Ascending aorta (tissue), 2 donors: ENCODE data around the gene CDIPT. TPM values are rescaled to one million over a fixed set of nuclear protein-coding genes. Genes with fewer than 3 reads are reported as not detected.
"Not testable (repeated sequence)": the region's sequence is repeated elsewhere in the genome, so short reads cannot be mapped to it uniquely, and the experiment has no call there.

Experiments used
- DNase-seq, 2 donors: peaks; one replicate each; pipeline ENCODE4 v3.0.0-alpha.2; 2019; ENCODE audit warnings: low spot score in 2 of 2
- H3K27ac ChIP-seq, 2 donors: fragments of 200-600 bp; sonication (generic); one replicate each; pipeline ENCODE4 v1.5.1; 2016 to 2017; ENCODE audit warnings: mild to moderate bottlenecking in 1 of 2
- H3K27me3 ChIP-seq: fragments of 200-600 bp; sonication (generic); one replicate; pipeline ENCODE4 v1.5.1; 2017
- H3K36me3 ChIP-seq, 2 donors: fragments of 200-600 bp; sonication (generic); one replicate each; pipeline ENCODE4 v1.5.1; 2016
- H3K4me1 ChIP-seq, 2 donors: fragments of 200-600 bp; sonication (generic); one replicate each; pipeline ENCODE4 v1.5.1; 2016 to 2017; ENCODE audit warnings: mild to moderate bottlenecking in 1 of 2
- H3K4me3 ChIP-seq, 2 donors: fragments of 200-600 bp; sonication (generic); one replicate each; pipeline ENCODE4 v1.5.1; 2016 to 2017; ENCODE audit warnings: mild to moderate bottlenecking in 1 of 2
- H3K9me3 ChIP-seq, 2 donors: fragments of 200-600 bp; sonication (generic); one replicate each; pipeline ENCODE4 v1.5.1; 2016
- CTCF ChIP-seq, 3 experiments: fragments of 200-600 bp in 2 of 3; fragments of 450-650 bp in 1 of 3; sonication (generic) in 2 of 3; IDR thresholded peaks; one replicate each; pipeline ENCODE4 v1.5.1; 2016 to 2019; ENCODE audit warnings: antibody characterized with exemption in 3 of 3, mild to moderate bottlenecking in 1 of 3, moderate library complexity in 1 of 3
- intact Hi-C: fragments of 100-400 bp; cut with DNase I; formaldehyde crosslinking; loops from one replicate; pipeline ENCODE4 v1.15.1; 2023
- total RNA-seq: library from RNA; depleted of rRNA; stranded (reverse); fragments of >200 nt; gene quantifications from one replicate; pipeline ENCODE4 v1.1.0, GENCODE V29; 2016

Gene CDIPT, protein sequence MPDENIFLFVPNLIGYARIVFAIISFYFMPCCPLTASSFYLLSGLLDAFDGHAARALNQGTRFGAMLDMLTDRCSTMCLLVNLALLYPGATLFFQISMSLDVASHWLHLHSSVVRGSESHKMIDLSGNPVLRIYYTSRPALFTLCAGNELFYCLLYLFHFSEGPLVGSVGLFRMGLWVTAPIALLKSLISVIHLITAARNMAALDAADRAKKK
- total RNA-seq: 174 TPM

- intact Hi-C loops: loop anchor here (1.0 to 5.0 kb wide), 7 partner anchors 37 to 158 kb away; partner anchors contain the start of genes ASPHD1, KCTD13, KIF22 and MVP
- H3K27ac ChIP-seq: peak within 1 kb of the TSS; percentile 85 to 93
- DNase-seq: peak; percentile 79 to 97
- H3K27me3 ChIP-seq: no peaks in the 10 kb centered on the region
- H3K4me3 ChIP-seq: peak within 1 kb of the TSS; percentile 72 to 99
- peak; percentile 57 to 66 (median 59) for TF ChIP-seq CTCF (IDR thresholded peaks at IDR 0.05)
- H3K9me3 ChIP-seq: no peaks in the 10 kb centered on the region
- peaks cover 12 to 25% of the 10 kb centered on the region in 2 donors for H3K36me3 ChIP-seq
- peaks cover 4 to 25% of the 10 kb centered on the region in 2 donors for H3K4me1 ChIP-seq
These were observed at the start of gene CDIPT for GRCh38 chr16:29862884-29863668. CDIPT (minus strand) TSS chr16:29863226; CDS start chr16:29862857, 369 bp downstream.

DNA sequence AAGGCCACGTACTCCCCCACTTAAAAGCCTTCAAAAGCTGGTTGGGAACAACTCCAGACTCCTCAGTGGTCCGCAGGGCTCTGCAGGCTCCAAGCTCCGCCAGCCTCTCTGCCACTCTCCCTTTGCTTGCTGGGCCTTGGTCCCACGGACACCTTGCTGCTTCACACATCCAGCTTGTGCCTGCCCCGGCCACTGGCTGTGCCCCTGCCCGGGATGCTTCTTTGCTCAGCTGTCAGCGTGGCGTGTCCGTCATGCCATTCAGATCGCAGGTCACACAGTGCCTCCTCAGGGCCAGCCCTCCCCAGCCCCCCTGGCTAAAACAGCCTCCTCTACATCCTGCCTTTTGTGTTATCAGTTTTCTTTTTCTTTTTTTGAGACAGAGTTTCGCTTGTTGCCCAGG, 49.1 kb upstream of the CDIPT start:
- TF ChIP-seq CTCF (IDR thresholded peaks at IDR 0.05): no peak
- H3K27ac ChIP-seq: no peak overlapping the region
- peaks cover 0 to 16% of the 10 kb centered on the region in 2 donors for H3K36me3 ChIP-seq
- no peak overlapping the region for H3K4me3 ChIP-seq
- intact Hi-C loops: no loop called here
- no peak for DNase-seq
- no peaks in the 10 kb centered on the region for H3K4me1 ChIP-seq
- H3K27me3 ChIP-seq: no peaks in the 10 kb centered on the region
- H3K9me3 ChIP-seq: no peaks in the 10 kb centered on the region

DNA sequence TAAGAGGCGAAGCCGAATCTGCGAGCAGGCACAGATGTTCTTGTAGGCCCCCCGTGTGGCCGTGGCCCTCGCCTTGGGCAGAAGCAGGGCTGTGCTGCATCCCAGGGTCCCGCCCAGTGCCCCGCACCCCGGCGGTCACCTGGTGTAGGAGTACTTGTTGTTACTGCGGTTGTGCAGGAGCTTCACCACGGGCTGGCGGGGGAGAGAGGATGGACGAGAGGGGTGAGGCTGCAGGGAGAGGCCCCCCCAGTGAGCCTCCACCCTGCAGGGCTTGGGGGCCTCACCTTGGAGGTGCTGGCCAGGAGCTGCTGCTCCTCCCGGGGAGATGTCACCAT, 48.6 kb upstream of the CDIPT start:
- no peaks in the 10 kb centered on the region for H3K27me3 ChIP-seq
- H3K27ac ChIP-seq: no peak overlapping the region
- intact Hi-C loops: no loop called here
- no peak for TF ChIP-seq CTCF (IDR thresholded peaks at IDR 0.05)
- H3K4me3 ChIP-seq: no peak overlapping the region
- H3K9me3 ChIP-seq: no peaks in the 10 kb centered on the region
- H3K4me1 ChIP-seq: no peaks in the 10 kb centered on the region
- peaks cover 0 to 12% of the 10 kb centered on the region in 2 donors for H3K36me3 ChIP-seq
- no peak for DNase-seq

DNA sequence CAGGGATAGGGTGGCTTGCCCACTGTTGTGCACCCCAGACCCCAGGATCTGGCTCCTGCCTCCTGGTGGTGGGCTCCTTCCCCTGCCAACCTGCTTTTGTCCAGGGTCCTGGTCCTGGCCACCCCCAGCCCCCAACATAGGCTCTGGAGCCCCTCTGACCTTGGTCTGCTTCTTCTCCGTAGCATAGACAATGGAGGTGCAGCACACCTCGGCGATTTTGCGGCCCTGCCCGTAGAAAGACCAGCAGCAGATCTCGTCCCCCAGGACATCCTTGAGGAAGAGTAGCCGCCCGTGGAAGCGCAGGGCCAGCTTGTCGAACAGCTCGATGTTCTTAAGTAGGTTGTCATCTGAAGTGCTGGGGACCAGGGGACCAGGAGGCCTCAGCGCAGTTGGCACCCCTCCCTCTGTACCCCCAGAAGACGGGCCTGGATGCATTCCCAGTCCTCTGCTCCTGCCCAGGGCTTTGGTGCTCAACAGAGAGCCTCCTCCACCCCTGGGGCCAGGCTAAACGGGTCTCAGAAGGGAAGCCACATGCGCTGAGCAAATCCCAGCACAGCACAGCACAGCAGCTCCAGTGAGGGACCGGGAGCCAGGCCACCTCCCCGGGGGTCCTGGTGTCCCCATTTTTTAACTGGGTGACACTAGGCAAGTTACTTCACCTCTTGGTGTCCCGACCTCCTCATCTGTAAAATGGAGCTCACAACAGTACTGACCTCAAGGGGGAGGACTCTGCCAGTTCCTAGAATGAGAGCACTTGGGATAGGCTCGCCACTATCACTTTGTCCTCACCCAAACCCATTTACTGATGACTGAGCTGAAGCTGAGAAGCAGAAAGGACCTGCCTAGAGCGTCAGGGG, 48.0 kb upstream of the CDIPT start:
- H3K4me3 ChIP-seq: no peak overlapping the region
- H3K36me3 ChIP-seq: peaks cover 0 to 9% of the 10 kb centered on the region in 2 donors
- no peaks in the 10 kb centered on the region for H3K27me3 ChIP-seq
- H3K4me1 ChIP-seq: no peaks in the 10 kb centered on the region
- intact Hi-C loops: no loop called here
- no peak for DNase-seq
- H3K27ac ChIP-seq: no peak overlapping the region
- TF ChIP-seq CTCF (IDR thresholded peaks at IDR 0.05): no peak
- H3K9me3 ChIP-seq: no peaks in the 10 kb centered on the region

GRCh38 chr16:29909851-29910250, 46.8 kb upstream of the CDIPT start:
- DNase-seq, H3K27me3 ChIP-seq, H3K36me3 ChIP-seq, H3K4me1 ChIP-seq, H3K9me3 ChIP-seq, intact Hi-C loops, H3K27ac ChIP-seq, H3K4me3 ChIP-seq: not testable (repeated sequence)
